Esophagus (tissue), 2 donors: ENCODE measurements around the gene U2AF1L4. TPM values are rescaled to one million over a fixed set of nuclear protein-coding genes. Genes with fewer than 3 reads are reported as not detected.

ENCODE experiments used
- H3K27ac ChIP-seq, 2 donors: one replicate each; pipeline ENCODE4 v1.5.1; 2013; ENCODE audit warnings: low read depth in 2 of 2, mild to moderate bottlenecking in 2 of 2, inconsistent platforms in 1 of 2, low read length in 1 of 2, moderate library complexity in 1 of 2
- H3K27me3 ChIP-seq, 2 donors: one replicate each; pipeline ENCODE4 v1.6.1; 2013; ENCODE audit warnings: low read length in 2 of 2, control low read depth in 1 of 2, mild to moderate bottlenecking in 1 of 2; ENCODE audit not compliant: insufficient read depth in 2 of 2, control insufficient read depth in 1 of 2
- H3K36me3 ChIP-seq, 2 donors: one replicate each; pipeline ENCODE4 v1.6.1; 2013; ENCODE audit warnings: low read length in 1 of 2; ENCODE audit not compliant: control insufficient read depth in 2 of 2, insufficient read depth in 2 of 2
- H3K4me1 ChIP-seq, 2 donors: one replicate each; pipeline ENCODE4 v1.6.1; 2013; ENCODE audit warnings: low read length in 1 of 2; ENCODE audit not compliant: control insufficient read depth in 2 of 2, insufficient read depth in 2 of 2
- H3K4me3 ChIP-seq, 2 donors: one replicate each; pipeline ENCODE4 v1.5.1; 2013; ENCODE audit warnings: low read length in 2 of 2, mild to moderate bottlenecking in 2 of 2, low read depth in 1 of 2, moderate library complexity in 1 of 2
- H3K9me3 ChIP-seq, 2 donors: one replicate each; pipeline ENCODE4 v1.6.1; 2013; ENCODE audit warnings: mild to moderate bottlenecking in 2 of 2, low read depth in 1 of 2, low read length in 1 of 2, moderate library complexity in 1 of 2; ENCODE audit not compliant: control insufficient read depth in 2 of 2, insufficient read depth in 1 of 2
- WGBS, 2 donors: extraction: QIAGEN DNeasy Blood & Tissue Kit; methylation state at CpG; one replicate each; pipeline ENCODE4 v1.1.7; 2013; 5-methylcytosine and 5-hydroxymethylcytosine counted together
- polyA plus RNA-seq, 2 donors: library from polyadenylated mRNA; stranded (reverse); fragments of 200-250 nt; gene quantifications; one replicate each; pipeline ENCODE4 v1.2.3, GENCODE V29; 2013
- donor health status: healthy with polysubstance abuse.
- donor health status: Bipolar disorder and iron deficiency.

U2AF1L4 gene
- polyA plus RNA-seq, 2 donors = 17.4 to 43.4 TPM

DNA sequence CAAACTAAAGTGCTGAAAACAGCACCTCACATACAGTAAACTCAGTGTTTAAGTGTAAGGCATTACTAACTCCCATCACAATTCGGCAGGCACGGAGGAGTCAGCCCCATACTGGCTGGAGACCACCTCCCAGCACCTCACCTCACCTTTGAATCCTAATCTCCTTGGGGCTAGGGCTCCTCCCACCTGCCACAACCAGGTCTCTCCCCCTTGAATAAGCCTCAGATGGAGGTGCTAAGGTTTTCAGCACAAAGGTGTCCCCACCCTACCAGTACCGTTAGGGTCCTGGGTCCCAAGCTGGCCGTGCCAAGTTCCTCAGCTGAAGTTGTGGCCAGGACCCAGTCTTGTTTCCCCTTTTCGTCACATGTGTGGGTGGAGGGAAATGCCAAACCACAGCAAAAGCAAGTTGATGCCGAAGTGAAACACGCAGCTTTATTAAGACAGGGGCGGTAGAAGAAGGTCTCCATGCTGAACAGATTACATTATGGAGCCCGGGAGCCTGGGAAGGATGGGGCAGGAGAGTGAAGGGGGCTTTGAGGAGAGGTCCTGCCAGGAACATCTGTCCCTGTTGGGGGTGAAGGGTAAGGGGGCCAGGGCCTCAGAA is 3.0 kb downstream of the U2AF1L4 start, which contains the start of gene IGFLR1:
TSS of gene IGFLR1 (minus strand) at position 332 of the 604 bp plus-strand sequence. CDS start 1,272 bp downstream, outside the sequence.
- Histone ChIP-seq H3K27me3 (no peaks in the 10 kb centered on the region), H3K36me3 (peaks cover 12 to 17% of the 10 kb centered on the region in 2 donors), H3K4me3 (no peak within 1 kb of the TSS), H3K9me3 (no peaks in the 10 kb centered on the region), H3K4me1 (peaks cover 3 to 4% of the 10 kb centered on the region in 2 donors), H3K27ac (peak within 1 kb of the TSS; percentile 28 to 79)
- 63 to 77% methylated on average over 9 of the region's 9 CpGs for WGBS, 2 donors

DNA sequence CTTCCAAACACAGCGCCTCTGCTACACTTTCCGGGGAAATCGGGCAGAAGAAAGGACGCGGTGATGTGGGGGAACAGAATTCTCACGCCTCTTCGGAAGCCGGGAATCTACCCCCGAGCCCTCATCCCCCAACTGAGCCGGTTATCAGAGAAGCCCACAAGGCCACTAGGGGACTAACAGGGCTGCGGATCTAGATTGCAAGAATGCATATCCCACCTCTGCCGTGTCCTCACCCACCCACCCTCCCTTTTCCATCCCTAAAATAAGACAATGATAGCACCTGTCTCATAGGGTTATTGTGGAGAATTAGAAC is 4.1 kb downstream of the U2AF1L4 start:
- 4% methylated on average over 12 of the region's 12 CpGs for WGBS, 2 donors
- Histone ChIP-seq H3K36me3 (peaks cover 20 to 21% of the 10 kb centered on the region in 2 donors), H3K4me1 (peaks cover 3 to 4% of the 10 kb centered on the region in 2 donors), H3K27me3 (no peaks in the 10 kb centered on the region), H3K27ac (peak overlapping the region; percentile 82 to 91), H3K9me3 (no peaks in the 10 kb centered on the region), H3K4me3 (peak overlapping the region; percentile 60 to 75)

DNA sequence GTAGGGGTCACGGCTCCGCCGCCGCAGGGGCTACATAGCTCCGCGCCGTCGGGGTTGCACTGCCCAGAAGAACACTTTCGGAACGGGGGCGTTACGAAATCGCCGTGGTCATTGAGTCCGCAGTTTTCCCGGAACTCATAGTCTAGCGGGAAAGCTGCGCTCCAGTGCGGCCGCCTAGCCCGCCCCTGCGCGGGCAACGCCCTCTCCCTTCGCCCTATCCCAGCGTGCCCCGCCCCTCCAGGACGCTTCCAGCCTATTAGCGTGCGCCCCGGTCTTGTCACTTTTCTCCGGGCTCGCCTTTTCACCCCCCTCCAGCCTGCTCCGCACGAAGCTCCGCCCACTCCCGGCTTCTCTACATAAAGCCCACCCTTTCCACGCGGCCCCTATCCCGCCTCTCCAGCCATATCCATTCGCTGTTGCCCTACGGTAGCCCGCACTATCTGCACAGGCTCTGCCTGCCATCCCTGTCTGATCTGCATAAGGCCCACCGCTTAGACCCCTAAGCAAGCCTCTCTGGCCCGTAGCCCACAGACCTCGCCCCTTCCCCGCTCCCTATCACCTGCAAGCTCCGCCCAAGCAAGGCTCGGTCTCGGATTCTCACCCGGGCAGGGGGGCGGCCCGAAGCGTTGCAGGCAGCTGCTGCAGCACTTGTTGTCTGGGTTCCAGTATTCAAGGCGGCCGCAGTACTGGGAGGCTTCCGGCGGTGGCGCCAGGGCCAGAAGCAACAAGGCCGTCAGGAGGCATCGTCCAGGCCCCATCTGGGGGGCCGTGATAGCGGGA is 4.6 kb downstream of the U2AF1L4 start:
- Histone ChIP-seq H3K4me3 (peak overlapping the region; percentile 60 to 75), H3K27me3 (no peaks in the 10 kb centered on the region), H3K4me1 (peaks cover 3 to 4% of the 10 kb centered on the region in 2 donors), H3K9me3 (no peaks in the 10 kb centered on the region), H3K36me3 (peaks cover 21% of the 10 kb centered on the region in 2 donors), H3K27ac (peak overlapping the region; percentile 82 to 91)
- 1% methylated on average over 59 to 63 of the region's 63 CpGs for WGBS, 2 donors

DNA sequence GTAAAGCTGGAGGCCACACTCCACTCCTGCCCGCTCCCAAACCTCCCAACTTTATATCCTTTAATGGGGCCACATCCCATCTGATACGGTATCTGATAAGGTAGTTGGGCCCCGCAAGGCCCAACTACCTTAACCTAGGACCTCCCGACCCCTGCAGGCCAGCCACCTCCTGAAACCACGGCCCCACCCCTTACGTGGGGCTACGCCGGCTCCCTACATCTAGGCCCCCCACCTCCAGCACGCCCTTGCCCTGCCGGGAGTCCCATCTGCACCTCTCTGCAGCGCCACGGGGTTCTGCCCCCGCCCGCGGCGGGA is 5.2 kb downstream of the U2AF1L4 start:
- peaks cover 21 to 27% of the 10 kb centered on the region in 2 donors for H3K36me3 ChIP-seq

DNA sequence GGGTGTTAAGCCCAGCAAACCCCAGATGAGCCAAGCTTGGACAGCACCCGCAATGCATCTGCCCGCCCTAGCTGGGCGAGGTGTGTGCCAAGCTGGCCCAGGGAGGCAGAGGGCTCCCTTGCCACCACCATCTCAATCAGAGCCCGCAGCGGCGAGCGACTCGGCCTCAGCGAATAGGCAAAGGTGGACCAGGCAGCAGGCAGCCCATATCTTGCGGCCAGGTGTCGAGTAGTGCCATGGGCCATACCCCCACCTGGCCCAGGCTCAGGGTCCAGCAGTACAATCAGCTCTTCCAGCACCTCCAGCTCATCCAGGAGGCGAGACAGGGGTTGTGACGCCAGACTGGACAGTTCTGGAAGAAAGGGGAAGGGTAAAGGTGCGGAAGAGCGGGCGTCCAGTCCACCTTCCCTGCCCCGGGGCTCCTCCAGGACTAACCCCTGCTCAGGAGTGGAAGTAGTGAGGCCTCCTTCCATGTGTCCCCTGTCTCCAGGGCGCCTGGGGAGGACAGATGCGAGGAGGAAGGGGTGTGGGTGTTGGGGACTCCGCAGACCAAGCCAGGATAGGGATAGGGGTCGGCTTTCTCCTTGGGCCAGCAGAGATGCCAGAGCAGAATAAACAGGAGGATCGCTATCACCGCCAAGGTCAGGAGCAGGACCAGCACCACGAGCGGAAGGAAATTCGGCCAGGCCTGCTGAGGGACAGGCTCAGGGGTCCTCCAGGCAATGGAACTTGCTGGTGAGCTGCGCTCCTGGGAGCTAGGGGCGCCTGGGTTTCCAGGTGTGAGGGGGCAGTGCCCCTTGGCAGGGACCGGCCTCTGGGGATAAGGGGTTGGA is 5.7 kb downstream of the U2AF1L4 start:
- Histone ChIP-seq H3K27ac (peak overlapping the region in 1 of 2 donors; percentile 3), H3K27me3 (no peaks in the 10 kb centered on the region), H3K4me1 (peaks cover 3 to 4% of the 10 kb centered on the region in 2 donors), H3K9me3 (no peaks in the 10 kb centered on the region), H3K36me3 (peaks cover 24 to 30% of the 10 kb centered on the region in 2 donors), H3K4me3 (no peak overlapping the region)
- WGBS, 2 donors = 72 to 75% methylated on average over 28 to 29 of the region's 29 CpGs

More for the DNA sequence above, 5.2 kb downstream of the U2AF1L4 start:
- Histone ChIP-seq H3K27me3 (no peaks in the 10 kb centered on the region), H3K27ac (peak overlapping the region; percentile 79 to 89), H3K4me1 (peaks cover 3 to 4% of the 10 kb centered on the region in 2 donors), H3K9me3 (no peaks in the 10 kb centered on the region), H3K4me3 (peak overlapping the region; percentile 60 to 75)
- WGBS, 2 donors = 3 to 4% methylated on average over 16 of the region's 16 CpGs

DNA sequence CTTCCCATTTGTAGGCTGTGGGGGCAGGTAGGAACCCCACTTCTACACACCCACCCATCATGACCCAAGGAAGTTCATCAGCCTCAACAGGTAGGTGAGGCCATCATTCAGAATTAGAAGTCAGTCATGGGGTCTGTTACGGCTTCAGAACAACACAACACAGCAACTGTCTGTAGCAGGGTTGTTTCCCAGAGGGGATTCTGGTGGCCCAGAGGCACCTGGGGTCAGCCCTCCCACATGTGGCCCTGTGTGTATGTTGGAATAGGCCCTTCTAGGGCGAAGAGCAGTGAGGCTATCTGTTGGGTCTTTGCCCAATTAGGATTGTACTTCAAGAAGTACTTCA is 6.4 kb downstream of the U2AF1L4 start:
- H3K4me3 ChIP-seq = no peak overlapping the region
- H3K27me3 ChIP-seq = no peaks in the 10 kb centered on the region
- peaks cover 3 to 4% of the 10 kb centered on the region in 2 donors for H3K4me1 ChIP-seq
- no peak overlapping the region for H3K27ac ChIP-seq
- peaks cover 24 to 35% of the 10 kb centered on the region in 2 donors for H3K36me3 ChIP-seq
- H3K9me3 ChIP-seq = no peaks in the 10 kb centered on the region
- 84 to 86% methylated on average over 2 of the region's 2 CpGs for WGBS, 2 donors

DNA sequence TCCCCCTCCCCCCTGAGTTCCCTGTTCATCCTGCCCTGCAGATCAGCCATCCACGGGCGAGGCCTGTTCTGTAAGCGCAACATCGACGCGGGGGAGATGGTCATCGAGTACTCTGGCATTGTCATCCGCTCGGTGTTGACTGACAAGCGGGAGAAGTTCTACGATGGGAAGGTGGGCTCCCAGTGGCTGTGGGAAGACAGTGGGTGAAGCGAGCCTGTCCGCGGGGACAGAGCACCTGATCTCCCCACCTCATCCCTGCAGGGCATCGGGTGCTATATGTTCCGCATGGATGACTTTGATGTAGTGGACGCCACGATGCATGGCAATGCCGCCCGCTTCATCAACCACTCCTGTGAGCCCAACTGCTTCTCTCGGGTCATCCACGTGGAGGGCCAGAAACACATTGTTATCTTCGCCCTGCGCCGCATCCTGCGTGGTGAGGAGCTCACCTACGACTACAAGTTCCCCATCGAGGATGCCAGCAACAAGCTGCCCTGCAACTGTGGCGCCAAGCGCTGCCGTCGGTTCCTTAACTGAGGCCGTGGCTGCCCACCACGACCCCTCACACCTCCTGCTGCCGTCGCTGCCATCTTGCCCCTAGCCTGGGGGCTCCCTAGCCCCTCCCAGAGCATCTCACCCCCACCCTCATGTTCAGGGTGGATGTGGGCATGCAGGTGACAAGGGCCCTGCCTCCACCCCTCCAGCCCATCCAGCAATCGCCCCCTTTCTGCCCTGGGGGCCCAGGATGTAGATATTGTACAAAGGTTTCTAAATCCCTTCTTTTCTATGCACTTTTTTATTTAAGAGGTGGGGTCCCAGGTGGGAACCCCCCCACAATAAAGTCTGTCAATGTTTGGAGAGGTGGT is 7.0 kb downstream of the U2AF1L4 start:
- no peak overlapping the region for H3K4me3 ChIP-seq
- peaks cover 24 to 41% of the 10 kb centered on the region in 2 donors for H3K36me3 ChIP-seq
- WGBS, 2 donors = 87 to 90% methylated on average over 37 of the region's 37 CpGs
- H3K4me1 ChIP-seq = peaks cover 3 to 4% of the 10 kb centered on the region in 2 donors
- H3K27ac ChIP-seq = no peak overlapping the region
- no peaks in the 10 kb centered on the region for H3K9me3 ChIP-seq
- H3K27me3 ChIP-seq = no peaks in the 10 kb centered on the region

DNA sequence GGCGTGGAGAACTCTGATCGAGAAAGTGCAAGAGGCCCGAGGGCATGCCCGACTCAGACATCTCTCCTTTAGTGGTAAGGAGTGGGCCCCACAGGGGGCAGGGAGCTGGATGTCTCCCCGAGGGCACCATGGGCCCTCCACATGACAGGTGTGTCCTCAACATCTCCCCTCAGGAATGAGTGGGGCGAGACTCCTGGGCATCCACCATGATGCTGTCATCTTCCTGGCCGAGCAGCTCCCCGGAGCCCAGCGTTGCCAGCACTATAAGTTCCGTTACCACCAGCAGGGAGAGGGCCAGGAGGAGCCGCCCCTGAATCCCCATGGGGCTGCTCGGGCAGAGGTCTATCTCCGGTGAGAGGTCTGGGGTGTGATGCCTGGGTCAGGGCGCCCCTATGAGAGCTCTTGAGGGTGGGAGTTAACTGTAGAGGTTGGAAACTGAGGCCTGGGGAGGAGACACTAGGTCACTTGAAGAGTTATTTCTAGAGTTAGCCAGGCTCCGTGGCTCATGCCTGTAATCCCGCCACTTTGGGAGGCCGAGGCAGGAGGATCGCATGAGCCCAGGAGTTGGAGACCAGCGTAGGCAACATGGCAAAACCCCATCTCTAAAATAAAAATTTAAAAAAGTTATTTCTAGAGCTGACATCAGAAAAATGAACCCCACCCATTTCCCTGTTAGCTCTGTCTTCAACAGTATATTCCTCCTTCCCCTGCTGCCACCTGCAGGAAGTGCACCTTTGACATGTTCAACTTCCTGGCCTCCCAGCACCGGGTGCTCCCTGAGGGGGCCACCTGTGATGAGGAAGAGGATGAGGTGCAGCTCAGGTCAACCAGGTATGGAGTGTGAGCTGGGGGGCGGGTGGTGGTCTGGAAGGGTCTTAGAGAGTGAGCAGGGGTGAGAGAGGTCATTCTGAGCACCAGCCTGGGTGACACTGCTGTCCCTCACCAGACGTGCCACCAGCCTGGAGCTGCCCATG is 8.0 kb downstream of the U2AF1L4 start:
- H3K4me3 ChIP-seq = no peak overlapping the region
- no peak overlapping the region for H3K27ac ChIP-seq
- 83 to 85% methylated on average over 22 of the region's 22 CpGs for WGBS, 2 donors
- H3K27me3 ChIP-seq = no peaks in the 10 kb centered on the region
- peaks cover 21 to 49% of the 10 kb centered on the region in 2 donors for H3K36me3 ChIP-seq
- H3K9me3 ChIP-seq = no peaks in the 10 kb centered on the region
- peaks cover 3 to 4% of the 10 kb centered on the region in 2 donors for H3K4me1 ChIP-seq
